Common myeloid progenitor, CD34-positive (primary cell): ENCODE measurements around the gene MTFR2.

Experiments used
- CTCF ChIA-PET: fragments of 350-600 bp; sonication (Branson Sonifier 250); formaldehyde crosslinking; loops from one replicate; lab custom pipeline; 2021; ENCODE audit warnings: antibody characterized with exemption; lab: Charles Lee
- POLR2A ChIA-PET: fragments of 350-600 bp; sonication (Branson Sonifier 250); formaldehyde crosslinking; loops from one replicate; lab custom pipeline; 2021; ENCODE audit warnings: antibody characterized with exemption; lab: Charles Lee
- DNase-seq, 3 donors: peaks; one replicate each; pipeline versions ENCODE4 v3.0.0 to v3.0.0-alpha.2; 2013
- H3K27ac ChIP-seq, 2 experiments: 1 replicate in 1 of 2; 2 replicates in 1 of 2; pipeline ENCODE4 v1.7.0; 2013; ENCODE audit warnings: inconsistent platforms in 2 of 2, low read length in 2 of 2, mild to moderate bottlenecking in 2 of 2, low read depth in 1 of 2, moderate library complexity in 1 of 2; ENCODE audit not compliant: severe bottlenecking in 2 of 2, insufficient read depth in 1 of 2, poor library complexity in 1 of 2
- H3K27me3 ChIP-seq, 5 experiments: replicated peaks in 2 of 5; 1 replicate in 3 of 5; 2 replicates in 2 of 5; pipeline versions ENCODE4 v1.6.1 to v1.7.0; 2013; ENCODE audit warnings: low read length in 4 of 5, mild to moderate bottlenecking in 2 of 5, moderate library complexity in 2 of 5, inconsistent platforms in 1 of 5; ENCODE audit not compliant: insufficient read depth in 5 of 5, control insufficient read depth in 4 of 5
- H3K36me3 ChIP-seq, 4 experiments: 1 replicate in 2 of 4; 2 replicates in 2 of 4; pipeline versions ENCODE4 v1.6.1 to v1.7.0; 2013; ENCODE audit warnings: low read length in 3 of 4, control low read depth in 1 of 4, mild to moderate bottlenecking in 1 of 4; ENCODE audit not compliant: control insufficient read depth in 4 of 4, insufficient read depth in 4 of 4
- H3K4me1 ChIP-seq, 4 experiments: 1 replicate in 3 of 4; 2 replicates in 1 of 4; pipeline versions ENCODE4 v1.6.1 to v1.7.1; 2013; ENCODE audit warnings: low read length in 3 of 4, mild to moderate bottlenecking in 3 of 4, control low read depth in 1 of 4, inconsistent platforms in 1 of 4, moderate library complexity in 1 of 4; ENCODE audit not compliant: control insufficient read depth in 4 of 4, insufficient read depth in 4 of 4; ENCODE audit errors: control extremely low read depth in 1 of 4
- H3K4me3 ChIP-seq, 7 experiments: 1 replicate in 4 of 7; 2 replicates in 3 of 7; pipeline versions ENCODE4 v1.5.1 to v1.7.0; 2013; ENCODE audit warnings: mild to moderate bottlenecking in 7 of 7, low read length in 6 of 7, moderate library complexity in 6 of 7, inconsistent platforms in 2 of 7, low read depth in 2 of 7, control low read depth in 1 of 7; ENCODE audit not compliant: insufficient read depth in 4 of 7, control insufficient read depth in 1 of 7; ENCODE audit errors: extremely low read depth in 1 of 7
- H3K9me3 ChIP-seq, 5 experiments: 1 replicate in 4 of 5; 2 replicates in 1 of 5; pipeline versions ENCODE4 v1.6.1 to v1.7.1; 2013; ENCODE audit warnings: low read length in 4 of 5, mild to moderate bottlenecking in 2 of 5, inconsistent platforms in 1 of 5, low read depth in 1 of 5, moderate library complexity in 1 of 5; ENCODE audit not compliant: control insufficient read depth in 4 of 5, insufficient read depth in 2 of 5; ENCODE audit errors: control extremely low read depth in 1 of 5
- WGBS: methylation state at CpG from one replicate; pipeline ENCODE4 v1.1.5; 2013; ENCODE audit not compliant: insufficient coverage; 5-methylcytosine and 5-hydroxymethylcytosine counted together

MTFR2 gene

GRCh38 chr6:136192902-136193301 is 57.2 kb downstream of the MTFR2 start:
- CTCF ChIA-PET = interaction anchor here (1.6 kb wide), 1 partner anchor 12 kb away, joined by 4 read pairs; no protein-coding TSS in a partner anchor
- WGBS = 100% methylated on average over 5 of the region's 6 CpGs
- POLR2A ChIA-PET = no interaction called here

DNA sequence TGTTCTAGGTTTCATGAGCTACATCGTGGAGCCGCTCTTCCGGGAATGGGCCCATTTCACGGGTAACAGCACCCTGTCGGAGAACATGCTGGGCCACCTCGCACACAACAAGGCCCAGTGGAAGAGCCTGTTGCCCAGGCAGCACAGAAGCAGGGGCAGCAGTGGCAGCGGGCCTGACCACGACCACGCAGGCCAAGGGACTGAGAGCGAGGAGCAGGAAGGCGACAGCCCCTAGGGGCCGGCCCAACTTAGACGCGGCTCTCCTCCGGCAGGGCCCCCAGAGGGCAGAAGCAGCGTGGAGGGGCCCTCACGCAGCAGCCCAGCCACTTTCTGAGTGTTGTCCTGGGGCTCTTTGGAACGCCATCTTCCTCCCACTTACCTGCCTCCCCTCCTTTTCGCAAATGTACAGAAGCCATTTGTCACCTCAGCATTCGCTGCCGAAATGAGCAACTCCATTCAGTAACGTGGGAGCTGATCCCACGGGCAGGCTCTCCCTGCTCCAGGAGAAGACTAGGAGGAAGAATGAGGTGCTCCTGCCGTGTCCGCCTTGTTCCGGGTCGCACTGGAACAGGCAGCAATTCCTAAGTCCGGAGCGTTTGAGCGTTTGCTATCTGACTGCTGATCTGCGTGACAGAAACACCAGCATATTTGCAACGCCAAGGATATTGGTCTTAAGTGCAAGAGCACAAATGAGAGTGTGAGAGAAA is 58.4 kb downstream of the MTFR2 start:
- Histone ChIP-seq H3K27ac (no peak overlapping the region), H3K4me3 (no peak overlapping the region), H3K9me3 (no peaks in the 10 kb centered on the region), H3K4me1 (no peaks in the 10 kb centered on the region), H3K36me3 (no peaks in the 10 kb centered on the region), H3K27me3 (no peaks in the 10 kb centered on the region)
- WGBS = 97% methylated on average over 30 of the region's 32 CpGs
- ChIA-PET POLR2A (no interaction called here), CTCF (no interaction called here)
- DNase-seq = no peak

More at GRCh38 chr6:136192902-136193301, 57.2 kb downstream of the MTFR2 start:
- H3K4me1 ChIP-seq = no peaks in the 10 kb centered on the region
- no peak overlapping the region for H3K27ac ChIP-seq
- no peaks in the 10 kb centered on the region for H3K9me3 ChIP-seq
- H3K36me3 ChIP-seq = no peaks in the 10 kb centered on the region
- no peaks in the 10 kb centered on the region for H3K27me3 ChIP-seq
- DNase-seq = no peak
- H3K4me3 ChIP-seq = no peak overlapping the region

GRCh38 chr6:136189104-136189503 is 61.0 kb downstream of the MTFR2 start:
- no peaks in the 10 kb centered on the region for H3K36me3 ChIP-seq
- ChIA-PET POLR2A (no interaction called here), CTCF (no interaction called here)
- DNase-seq = no peak
- no peaks in the 10 kb centered on the region for H3K9me3 ChIP-seq
- WGBS = 100% methylated on average over 3 of the region's 3 CpGs
- no peak overlapping the region for H3K4me3 ChIP-seq
- H3K4me1 ChIP-seq = no peaks in the 10 kb centered on the region
- no peak overlapping the region for H3K27ac ChIP-seq
- H3K27me3 ChIP-seq = no peaks in the 10 kb centered on the region

- POLR2A ChIA-PET = no interaction called here
- H3K36me3 ChIP-seq = no peaks in the 10 kb centered on the region
- DNase-seq = no peak
- no peaks in the 10 kb centered on the region for H3K27me3 ChIP-seq
- WGBS = 94% methylated on average over 2 of the region's 2 CpGs
- no peak overlapping the region for H3K4me3 ChIP-seq
- CTCF ChIA-PET = no interaction called here
- no peaks in the 10 kb centered on the region for H3K4me1 ChIP-seq
- no peak overlapping the region for H3K27ac ChIP-seq
- H3K9me3 ChIP-seq = no peaks in the 10 kb centered on the region
Observed at GRCh38 chr6:136188486-136188885, 61.6 kb downstream of the MTFR2 start.

DNA sequence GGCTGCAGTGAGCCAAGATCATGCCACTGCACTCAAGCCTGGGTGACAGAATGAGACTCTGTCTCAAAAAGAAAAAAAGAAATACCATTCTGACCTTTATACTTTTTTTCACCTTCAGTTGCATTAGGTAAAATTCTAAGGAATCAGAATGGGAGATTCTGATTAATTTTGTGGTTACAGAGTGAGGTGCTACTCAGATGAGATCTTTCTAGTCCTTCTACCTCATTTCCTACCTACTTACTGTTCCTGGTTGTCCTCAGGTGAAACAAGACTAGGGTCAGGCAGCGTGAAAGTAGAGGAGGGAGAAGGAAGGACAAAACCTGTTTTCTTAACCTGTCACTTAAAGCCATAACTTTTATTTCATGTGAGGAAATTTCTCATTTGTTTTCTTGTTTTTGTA is 63.7 kb downstream of the MTFR2 start:
- Histone ChIP-seq H3K4me3 (no peak overlapping the region), H3K4me1 (no peaks in the 10 kb centered on the region), H3K36me3 (no peaks in the 10 kb centered on the region), H3K27me3 (no peaks in the 10 kb centered on the region), H3K27ac (no peak overlapping the region), H3K9me3 (no peaks in the 10 kb centered on the region)
- CTCF ChIA-PET = no interaction called here
- POLR2A ChIA-PET = no interaction called here
- DNase-seq = no peak
- no CpG with 5 or more reads among the region's 1 CpG for WGBS

DNA sequence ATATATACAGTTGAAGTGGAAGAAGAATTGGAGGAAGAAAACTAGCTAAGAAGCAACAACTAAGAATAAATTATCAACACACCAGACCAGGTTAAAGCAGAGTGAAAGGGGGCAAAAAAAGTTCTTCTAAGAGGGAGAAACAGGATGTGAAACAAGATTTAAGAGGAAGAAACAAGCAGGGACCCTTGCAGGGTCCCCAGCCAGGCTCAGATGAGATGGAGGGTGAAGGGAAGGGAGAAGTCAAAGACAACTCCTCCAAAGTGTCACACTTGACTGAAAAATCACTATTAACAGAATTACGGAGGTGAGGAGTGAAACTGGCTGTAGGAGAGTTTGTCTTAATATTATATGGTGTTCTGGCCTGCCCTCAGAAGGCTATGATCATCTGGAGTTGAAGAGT is 65.4 kb downstream of the MTFR2 start:
- Histone ChIP-seq H3K4me3 (no peak overlapping the region), H3K9me3 (peaks cover 0 to 2% (median 0%) of the 10 kb centered on the region in 5 experiments), H3K36me3 (no peaks in the 10 kb centered on the region), H3K27ac (no peak overlapping the region), H3K4me1 (no peaks in the 10 kb centered on the region), H3K27me3 (no peaks in the 10 kb centered on the region)
- ChIA-PET POLR2A (no interaction called here), CTCF (interaction anchor here (1.2 kb wide), 1 partner anchor 56 kb away, joined by 3 read pairs; no protein-coding TSS in a partner anchor)
- DNase-seq = no peak
- WGBS = 100% methylated on average over 1 of the region's 1 CpG

- H3K36me3 ChIP-seq = no peaks in the 10 kb centered on the region
- ChIA-PET POLR2A (no interaction called here), CTCF (interaction anchor here (0.7 to 1.0 kb wide), 2 partner anchors 243 to 646 kb away, joined by 3 to 4 read pairs; no protein-coding TSS in a partner anchor)
- no peaks in the 10 kb centered on the region for H3K4me1 ChIP-seq
- H3K27me3 ChIP-seq = no peaks in the 10 kb centered on the region
- 100% methylated on average over 1 of the region's 1 CpG for WGBS
- no peak overlapping the region for H3K27ac ChIP-seq
- DNase-seq = no peak
- peaks cover 0 to 2% (median 0%) of the 10 kb centered on the region in 5 experiments for H3K9me3 ChIP-seq
- H3K4me3 ChIP-seq = no peak overlapping the region
Observed at GRCh38 chr6:136181861-136182260, 68.2 kb downstream of the MTFR2 start.
